MV-4-11 (cell line): Measurements from ENCODE around the gene CCDC149.
"Not testable (repeated sequence)": the region's sequence is repeated elsewhere in the genome, so short reads cannot be mapped to it uniquely, and the experiment has no call there.

Source experiments
- DNase-seq: peaks from one replicate; lab custom pipeline; 2025; lab: John Stamatoyannopoulos, UW

CCDC149 gene

GRCh38 chr4:24917076-24917856 is 4.4 kb upstream of the CCDC149 start:
- no peak for DNase-seq

GRCh38 chr4:24915121-24915922 is 2.5 kb upstream of the CCDC149 start:
- DNase-seq = no peak

DNA sequence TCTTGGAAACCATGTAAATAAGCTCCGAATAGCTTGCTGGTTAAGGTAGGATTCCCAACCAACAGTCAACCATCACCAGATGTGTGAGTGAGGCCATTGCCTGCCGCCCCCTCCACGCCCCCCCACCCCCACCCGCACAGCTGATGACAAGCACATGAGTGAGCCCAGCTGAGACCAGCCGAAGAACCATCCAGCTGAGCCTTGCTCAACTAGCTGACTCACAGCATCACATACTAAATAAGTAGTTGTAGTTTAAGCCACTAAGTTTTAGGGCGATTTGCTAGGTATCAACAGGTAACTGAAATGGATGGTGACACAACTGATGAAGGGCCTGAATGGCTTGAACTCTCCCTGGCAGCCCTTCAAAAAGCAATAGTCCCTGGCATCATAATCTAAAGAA is 1.6 kb upstream of the CCDC149 start:
- peak; percentile 25 for DNase-seq

DNA sequence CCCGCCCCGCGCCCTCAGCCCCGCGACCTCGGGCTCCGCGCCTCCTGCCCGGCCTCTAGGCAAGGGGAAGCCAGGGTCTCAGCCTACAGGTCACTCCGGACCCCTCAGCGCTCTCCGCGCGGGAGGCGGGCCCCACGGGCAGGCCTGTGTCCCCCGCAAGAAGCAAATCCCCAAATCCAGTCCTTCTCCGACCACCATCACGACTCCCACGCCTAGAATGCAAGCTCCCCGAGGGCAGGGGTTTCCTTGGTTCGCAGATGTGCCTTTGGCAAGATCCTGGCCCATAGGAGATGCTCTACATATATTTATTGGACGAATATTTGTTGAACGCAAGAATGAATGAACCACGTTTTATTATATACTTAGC is 260 bp upstream of the CCDC149 start:
- DNase-seq = no peak

GRCh38 chr4:24910499-24910898 is 2.3 kb downstream of the CCDC149 start:
- DNase-seq = peak; percentile 19

DNA sequence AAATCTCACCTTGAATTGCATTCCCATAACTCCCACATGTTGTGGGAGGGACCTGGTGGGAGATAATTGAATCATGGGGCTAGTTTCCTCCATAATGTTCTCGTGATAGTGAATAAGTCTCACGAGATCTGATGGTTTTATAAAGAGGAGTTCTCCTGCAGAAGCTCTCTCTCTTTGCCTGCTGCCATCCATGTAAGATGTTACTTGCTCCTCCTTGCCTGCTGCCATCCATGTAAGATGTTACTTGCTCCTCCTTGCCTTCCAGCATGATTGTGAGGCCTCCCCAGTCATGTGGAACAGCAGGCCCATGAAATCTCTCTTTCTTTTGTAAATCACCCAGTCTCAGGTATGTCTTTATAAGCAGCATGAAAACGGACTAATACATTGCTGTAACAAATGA is 3.2 kb downstream of the CCDC149 start:
- not testable (repeated sequence) for DNase-seq

- DNase-seq = no peak
These were observed 15.2 kb downstream of the CCDC149 start for GRCh38 chr4:24897639-24898038.

DNA sequence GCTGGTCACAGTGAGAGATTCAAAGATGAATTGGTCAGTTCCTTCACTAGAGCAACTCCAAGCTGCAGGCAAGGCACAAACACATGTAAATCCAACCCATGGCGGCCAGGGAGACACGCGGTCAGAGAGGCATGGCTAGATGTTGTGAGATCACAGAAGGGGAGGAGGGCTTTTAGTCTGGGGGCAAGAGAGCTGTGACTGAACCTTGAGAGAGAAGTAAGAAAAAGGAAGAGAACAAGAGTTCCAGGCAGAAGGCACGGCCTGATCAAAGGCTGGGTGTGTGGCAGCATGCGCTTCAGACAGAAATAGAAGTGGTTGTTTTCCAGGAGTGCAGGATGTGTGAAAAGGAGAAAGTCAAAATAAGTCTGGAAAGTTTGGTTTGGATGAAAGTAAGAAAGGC is 15.9 kb downstream of the CCDC149 start:
- peak; percentile 12 for DNase-seq

DNA sequence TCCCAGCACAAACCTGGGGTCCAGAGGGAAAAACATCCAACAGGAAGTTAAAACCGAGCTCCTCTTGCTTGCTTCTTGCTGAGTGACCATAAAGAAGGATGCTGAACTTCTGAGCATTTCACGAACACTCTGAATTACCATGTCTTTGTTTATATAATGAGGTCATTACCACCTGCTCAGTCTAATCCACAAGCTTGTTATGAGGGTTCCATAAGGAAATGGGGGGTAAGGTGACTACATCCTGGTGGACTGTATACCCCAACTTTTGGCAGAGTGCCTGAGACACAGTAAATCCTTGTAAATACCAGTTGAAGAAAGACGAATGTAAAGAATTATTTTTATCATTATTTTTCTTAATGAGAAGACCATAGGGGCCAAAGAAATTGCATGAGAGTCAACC is 16.8 kb downstream of the CCDC149 start:
- DNase-seq = no peak

GRCh38 chr4:24895461-24895860 is 17.4 kb downstream of the CCDC149 start:
- DNase-seq = no peak

- DNase-seq = no peak
These were observed 18.0 kb downstream of the CCDC149 start for GRCh38 chr4:24894846-24895245.

GRCh38 chr4:24894243-24894642 is 18.6 kb downstream of the CCDC149 start:
- DNase-seq = no peak

DNA sequence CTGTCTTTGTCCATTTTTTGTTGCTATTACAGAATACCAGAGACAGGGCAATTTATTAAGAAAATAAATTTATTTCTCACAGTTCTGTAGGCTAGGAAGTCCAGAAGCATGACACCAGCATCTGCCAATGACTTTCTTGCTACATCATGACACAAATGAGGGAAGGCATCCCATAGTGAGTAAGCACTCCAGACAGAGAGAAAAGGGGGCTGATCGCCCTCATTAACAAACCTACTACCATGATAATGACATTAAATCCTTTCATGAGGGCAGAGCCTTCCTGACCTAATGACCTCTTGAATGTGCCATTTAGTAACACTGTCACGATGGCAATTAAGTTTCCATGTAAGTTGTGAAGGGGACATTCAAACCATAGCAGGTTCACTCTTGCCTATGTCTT is 20.1 kb downstream of the CCDC149 start:
- DNase-seq = no peak

DNA sequence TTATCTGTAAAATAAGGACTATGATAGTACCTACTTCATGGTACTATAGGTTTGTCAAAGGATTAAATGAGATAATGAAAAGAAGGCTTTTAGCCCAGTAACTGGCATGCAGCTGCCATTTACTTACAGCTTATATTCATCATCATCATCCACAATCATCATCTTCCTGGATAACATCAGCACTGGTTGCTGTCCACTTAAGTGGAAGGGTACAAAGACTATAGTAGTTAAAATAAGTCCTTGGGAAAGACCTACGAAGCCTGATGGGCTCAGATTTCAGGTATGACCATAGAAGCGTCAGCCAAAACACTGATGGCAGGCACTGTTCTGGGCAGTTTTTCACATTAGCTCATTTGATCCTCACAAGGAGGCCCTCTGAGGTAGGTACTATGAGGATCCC is 20.6 kb downstream of the CCDC149 start:
- no peak for DNase-seq

DNA sequence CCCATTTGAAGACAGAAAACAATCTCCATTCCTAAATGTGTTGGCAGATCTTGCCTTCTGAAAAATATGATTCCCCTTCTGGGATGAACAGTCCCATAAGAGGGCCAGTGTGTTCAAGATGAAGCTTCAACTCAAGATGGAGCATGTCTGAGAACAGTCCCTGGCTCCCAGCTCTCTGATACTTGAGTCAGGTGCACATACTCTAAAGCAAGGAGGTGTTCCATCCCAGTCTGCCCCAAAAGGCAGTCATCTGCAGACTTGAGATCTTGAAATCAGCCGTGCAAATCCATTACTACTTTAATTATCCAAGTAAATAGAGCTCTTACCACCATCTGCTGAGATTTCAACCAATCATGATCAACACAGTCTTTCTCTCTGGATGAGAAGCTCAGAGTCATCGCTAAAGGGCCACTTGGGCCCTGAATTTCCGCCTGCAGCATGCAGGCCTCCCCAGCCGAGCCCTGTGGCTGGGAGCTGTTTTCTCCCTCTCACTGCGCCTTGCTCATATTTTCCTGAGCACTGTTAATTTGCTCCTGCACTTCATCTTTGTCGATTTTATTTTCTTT is 22.2 kb downstream of the CCDC149 start:
- DNase-seq = no peak

DNA sequence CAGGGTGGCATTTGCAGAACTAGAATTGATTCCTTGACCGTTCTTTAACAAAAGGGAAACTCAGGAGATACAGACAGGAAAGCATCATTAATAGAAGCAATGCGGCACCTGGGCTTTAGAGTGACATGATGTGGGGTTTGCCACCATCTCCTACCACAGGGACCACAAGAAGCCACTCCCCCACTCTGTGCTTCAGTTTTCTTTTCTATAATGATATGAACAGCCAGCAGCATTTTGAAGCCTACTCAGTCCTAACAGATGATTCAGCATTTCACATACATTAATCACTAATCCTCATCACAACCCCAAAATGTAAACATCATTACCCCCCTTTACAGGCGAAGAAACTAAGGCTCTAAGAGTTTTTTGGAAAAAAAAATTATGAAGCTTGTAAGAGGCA is 22.9 kb downstream of the CCDC149 start:
- DNase-seq = no peak

DNA sequence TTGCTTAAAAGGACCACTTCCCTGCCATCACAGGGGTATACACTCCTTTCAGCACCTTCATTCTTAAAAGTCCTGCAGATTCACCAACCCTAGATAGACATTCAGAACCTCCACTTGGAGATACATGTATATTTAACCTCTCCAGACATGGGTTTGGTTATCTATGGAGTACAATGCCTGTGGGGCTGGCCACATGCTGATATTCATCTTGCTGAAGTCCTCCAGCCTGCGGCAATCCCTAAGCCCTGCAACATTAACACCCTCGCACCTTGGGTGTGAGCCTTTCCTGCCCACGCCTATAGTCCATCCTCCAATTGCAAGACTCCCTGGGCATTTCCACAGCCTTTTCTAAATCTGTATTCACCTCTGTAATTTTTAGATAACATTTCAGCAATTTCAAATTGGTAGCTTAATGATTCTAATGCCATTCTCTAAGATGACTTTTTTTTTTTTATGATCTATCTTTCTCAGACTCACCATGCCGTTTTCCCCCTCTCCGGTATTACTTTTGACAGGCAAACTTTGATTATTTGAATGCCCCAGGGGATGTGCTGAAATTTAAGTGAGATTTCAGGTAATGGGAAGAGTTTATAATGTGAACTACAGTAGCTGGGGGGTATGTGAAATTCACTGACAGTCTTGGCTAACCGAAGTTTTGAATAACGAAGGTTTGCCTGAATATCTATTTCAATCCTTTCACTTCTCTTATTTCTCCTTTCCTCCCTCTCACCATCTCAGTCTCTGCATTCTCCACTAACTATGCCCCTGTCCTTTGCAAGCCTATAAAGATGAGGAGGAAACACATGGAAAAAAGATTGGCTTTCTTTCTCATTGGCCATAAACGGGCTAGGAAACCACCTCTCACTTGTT is 24.1 kb downstream of the CCDC149 start:
- peak; percentile 50 for DNase-seq

DNA sequence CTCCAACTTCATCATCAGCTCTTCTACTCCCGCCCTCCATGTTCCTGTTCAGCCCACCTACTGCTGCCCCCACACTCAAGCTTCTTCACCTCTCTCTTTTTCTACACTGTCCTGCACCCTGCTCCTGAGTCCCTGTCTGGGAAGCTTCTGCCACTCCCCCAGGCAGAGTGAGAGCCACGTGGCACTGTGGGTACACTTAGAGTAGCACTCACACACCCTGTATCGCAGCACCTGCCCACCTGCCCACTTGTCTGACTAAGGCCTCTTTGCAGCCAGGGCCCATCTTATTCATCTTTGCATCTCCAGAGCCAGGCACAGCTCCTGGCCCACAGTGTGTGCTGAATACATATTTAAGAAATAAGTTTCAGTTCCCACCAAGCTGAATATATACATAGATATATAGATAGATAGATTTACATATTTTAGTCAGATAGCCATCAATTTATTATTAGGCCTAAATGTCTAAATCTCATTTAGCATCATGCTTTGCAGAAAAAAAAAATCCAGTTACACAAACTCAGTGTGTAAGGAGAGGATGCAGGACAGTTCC is 24.9 kb downstream of the CCDC149 start:
- no peak for DNase-seq

- no peak for DNase-seq
These were observed 26.2 kb downstream of the CCDC149 start for GRCh38 chr4:24886596-24886995.

- no peak for DNase-seq
These were observed 27.5 kb downstream of the CCDC149 start for GRCh38 chr4:24885342-24885741.

GRCh38 chr4:24884902-24885301 is 27.9 kb downstream of the CCDC149 start:
- DNase-seq = no peak
